K562 (cell line): ENCODE results near the gene LRRC8A. TPM values are rescaled to one million over a fixed set of nuclear protein-coding genes. Genes with fewer than 3 reads are reported as not detected.

Experiments used
- ATAC-seq: fragments of 200-7000 bp; cut with Tn5 transposase; 3 replicates; pipeline ENCODE4 v1.9.1; 2020; ENCODE audit warnings: moderate library complexity
- Bru-seq: library from RNA; stranded (reverse); fragments of 400-500 nt; gene quantifications from one replicate; lab custom pipeline; 2021; lab: Mats Ljungman, UMichigan
- BruChase-seq, 2 experiments: library from RNA; stranded (reverse); fragments of 400-500 nt; gene quantifications; one replicate each; lab custom pipeline; 2021; lab: Mats Ljungman, UMichigan
- BruUV-seq: library from RNA; stranded (reverse); fragments of 400-500 nt; replicated peaks from 2 replicates; lab custom pipeline; 2021; lab: Mats Ljungman, UMichigan
- CTCF ChIA-PET: fragments of 300-600 bp; formaldehyde crosslinking; extraction: SDS; loops from one replicate; lab custom pipeline; 2021; ENCODE audit warnings: low intra/inter-chr PET ratio; lab: Yijun Ruan, JAX
- POLR2A ChIA-PET: fragments of 300-600, 350-650 bp; sonication (Branson Sonifier 250); formaldehyde crosslinking; extraction: SDS; loops from one replicate; lab custom pipeline; 2021; ENCODE audit warnings: antibody characterized with exemption, inconsistent platforms; lab: Yijun Ruan, JAX
- DNase-seq, 4 experiments: peaks; one replicate each; pipeline versions ENCODE4 v3.0.0 to v3.0.0-alpha.2; 2011 to 2018; ENCODE audit warnings: low spot score in 3 of 4, mixed read lengths in 3 of 4; ENCODE audit errors: extremely low read depth in 1 of 4
- FAIRE-seq: peaks from 2 replicates; lab custom pipeline; 2011; peaks lifted over from hg19 to GRCh38; lab: Jason Lieb, UNC
- H2AFZ ChIP-seq: 2 replicates; pipeline ENCODE4 v1.6.0; 2011; ENCODE audit warnings: low read depth, low read length, control low read depth, inconsistent platforms
- H3K27ac ChIP-seq: fragments of 200-600 bp; 3 replicates; pipeline ENCODE4 v1.8.0; 2011; ENCODE audit warnings: low read depth, mild to moderate bottlenecking, control low read depth, inconsistent platforms, low read length, moderate library complexity, mixed read lengths; ENCODE audit errors: extremely low read depth
- H3K27me3 ChIP-seq, 2 experiments: fragments of 300-600 bp in 1 of 2; 2 replicates in 1 of 2; 3 replicates in 1 of 2; pipeline versions ENCODE4 v1.6.0 to v1.8.0; 2011; ENCODE audit warnings: inconsistent platforms in 2 of 2, low read length in 2 of 2, mild to moderate bottlenecking in 1 of 2, mixed read lengths in 1 of 2, moderate library complexity in 1 of 2; ENCODE audit not compliant: control insufficient read depth in 2 of 2, insufficient read depth in 2 of 2
- H3K36me3 ChIP-seq: fragments of 300-600 bp; 3 replicates; pipeline ENCODE4 v1.8.0; 2011; ENCODE audit warnings: mild to moderate bottlenecking, low read length, inconsistent platforms; ENCODE audit not compliant: control insufficient read depth, insufficient read depth
- H3K4me1 ChIP-seq, 2 experiments: fragments of 200-600 bp in 1 of 2; replicated peaks in 1 of 2; 2 replicates in 1 of 2; 3 replicates in 1 of 2; pipeline versions ENCODE4 v1.5.1 to v1.8.0; 2011; ENCODE audit warnings: inconsistent platforms in 2 of 2, low read length in 2 of 2, mild to moderate bottlenecking in 1 of 2, mixed read lengths in 1 of 2, moderate library complexity in 1 of 2; ENCODE audit not compliant: control insufficient read depth in 2 of 2, insufficient read depth in 2 of 2
- H3K4me2 ChIP-seq: 2 replicates; pipeline ENCODE4 v1.6.1; 2011; ENCODE audit warnings: low read length, control low read depth, inconsistent platforms, mixed read lengths; ENCODE audit not compliant: insufficient read depth
- H3K4me3 ChIP-seq: fragments of 200-600 bp; sonication (generic), shearing (Covaris generic); 2 replicates; pipeline ENCODE4 v1.5.1; 2016; ENCODE audit warnings: control low read depth, inconsistent platforms
- H3K79me2 ChIP-seq: fragments of 200-600 bp; 3 replicates; pipeline ENCODE4 v1.8.0; 2011; ENCODE audit warnings: low read length, inconsistent platforms; ENCODE audit not compliant: control insufficient read depth, insufficient read depth
- H3K9ac ChIP-seq, 2 experiments: 2 replicates each; pipeline versions ENCODE4 v1.6.0 to v1.6.1; 2011; ENCODE audit warnings: low read depth in 2 of 2, low read length in 2 of 2, control low read depth in 1 of 2, inconsistent platforms in 1 of 2, mild to moderate bottlenecking in 1 of 2, mixed read lengths in 1 of 2; ENCODE audit not compliant: insufficient read depth in 1 of 2
- H3K9me1 ChIP-seq: one replicate; pipeline ENCODE4 v1.6.0; 2011; ENCODE audit warnings: inconsistent platforms, mild to moderate bottlenecking, low read length, moderate library complexity; ENCODE audit not compliant: control insufficient read depth, insufficient read depth
- H3K9me3 ChIP-seq: replicated peaks from 2 replicates; pipeline ENCODE4 v1.5.1; 2011; ENCODE audit warnings: low read depth, low read length, inconsistent platforms; ENCODE audit not compliant: control insufficient read depth, insufficient read depth
- H4K20me1 ChIP-seq: replicated peaks from 2 replicates; pipeline ENCODE4 v1.6.1; 2011; ENCODE audit warnings: low read length, inconsistent platforms, mixed read lengths; ENCODE audit not compliant: control insufficient read depth, insufficient read depth
- CBFA2T2 ChIP-seq: fragments of 450-650 bp; conservative IDR thresholded peaks from 2 replicates; pipeline ENCODE4 v1.6.1; 2017; ENCODE audit warnings: mild to moderate bottlenecking
- NFRKB ChIP-seq: fragments of 450-650 bp; IDR thresholded peaks from 2 replicates; pipeline ENCODE4 v1.6.1; 2016; ENCODE audit warnings: low read depth
- PRDM10 ChIP-seq: fragments of 450-650 bp; IDR thresholded peaks from 2 replicates; pipeline ENCODE4 v1.6.1; 2018; ENCODE audit not compliant: partially characterized antibody
- RB1 ChIP-seq: fragments of 450-650 bp; IDR thresholded peaks from 2 replicates; pipeline ENCODE4 v1.6.1; 2017; ENCODE audit warnings: low read depth, mild to moderate bottlenecking
- SFPQ ChIP-seq: fragments of 200-400 bp; formaldehyde crosslinking; IDR thresholded peaks from 2 replicates; pipeline ENCODE4 v1.6.1; 2017; ENCODE audit warnings: mild to moderate bottlenecking, low read depth, low read length, moderate library complexity
- WHSC1 ChIP-seq: IDR thresholded peaks from one replicate; pipeline ENCODE4 v1.6.1; 2012; ENCODE audit warnings: low read length, control low read depth, inconsistent platforms
- ZBTB7A ChIP-seq: IDR thresholded peaks from 2 replicates; pipeline ENCODE4 v1.6.1; 2011; ENCODE audit warnings: low read depth, mild to moderate bottlenecking, low read length, moderate library complexity, borderline replicate concordance; ENCODE audit not compliant: control insufficient read depth
- ZNF165 ChIP-seq: fragments of 250-450 bp; sonication (Bioruptor Pico); IDR thresholded peaks from 2 replicates; pipeline ENCODE4 v1.4.0; 2020; ENCODE audit warnings: borderline replicate concordance
- ZNF232 ChIP-seq: sonication (generic); formaldehyde crosslinking; IDR thresholded peaks from 2 replicates; pipeline ENCODE4 v1.8.0; 2022; ENCODE audit warnings: mild to moderate bottlenecking, missing genetic modification reagents
- WGBS: fragments of 100-300 bp; shearing (Covaris generic); methylation state at CpG from one replicate; pipeline ENCODE4 v1.1.6; 2016; ENCODE audit warnings: low coverage, mixed read lengths; ENCODE audit not compliant: insufficient coverage; ENCODE audit errors: missing lambda C conversion rate; 5-methylcytosine and 5-hydroxymethylcytosine counted together
- in situ Hi-C: fragments of 300-500 bp; cut with MboI; formaldehyde crosslinking; loops from 4 replicates; pipeline ENCODE4 v1.15.0; 2018; ENCODE audit warnings: inconsistent platforms, mixed read lengths
- intact Hi-C: fragments of 100-400 bp; cut with micrococcal nuclease; formaldehyde crosslinking; loops from 2 replicates; pipeline ENCODE4 v1.14.2; 2022
- long read RNA-seq, 3 experiments: library from polyadenylated mRNA in 2 of 3; library from RNA in 1 of 3; unstranded in 2 of 3; stranded (forward) in 1 of 3; transcript quantifications; one replicate each; pipeline ENCODE4 v2.0.0, GENCODE V29; 2019 to 2022
- polyA minus RNA-seq, 3 experiments: library from RNA; depleted of rRNA, polyadenylated mRNA; stranded (reverse); fragments of >200 nt; gene quantifications; 2 replicates each; pipeline ENCODE4 v1.2.3, GENCODE V29; 2011
- polyA plus RNA-seq, 8 experiments: library from polyadenylated mRNA; depleted of rRNA in 4 of 8; stranded (reverse) in 5 of 8; unstranded in 3 of 8; fragments of >200 nt; fragmentation: Nextera tagmentation in 2 of 8; fragmentation: Illumina TruSeq in 1 of 8; extraction: Ambion mirVana in 2 of 8; extraction: Trizol in 1 of 8; gene quantifications; 2 replicates each; pipeline versions ENCODE4 v1.2.1 to v1.2.3, GENCODE V29; 2011 to 2014; ENCODE audit warnings: inconsistent platforms in 1 of 8, missing spikeins in 1 of 8
- total RNA-seq, 7 experiments: library from RNA; depleted of rRNA in 6 of 7; stranded (reverse); fragments of >200 nt in 6 of 7; fragmentation: Illumina TruSeq in 2 of 7; extraction: Trizol in 2 of 7; gene quantifications; 2 replicates each; pipeline versions ENCODE4 v1.2.1 to v1.2.3, GENCODE V29; 2011 to 2021; ENCODE audit warnings: low replicate concordance in 1 of 7

The LRRC8A gene
- total RNA-seq (2011; cell fraction: chromatin; rRNA removed; ENCODE audit: low replicate concordance): 23.0 and 71.8 TPM in 2 replicates
- total RNA-seq (2011; cell fraction: nucleolus; rRNA removed): 46.7 and 55.7 TPM in 2 replicates
- 50.5 and 51.6 TPM in 2 replicates for total RNA-seq (2011; cell fraction: nucleoplasm; rRNA removed)
- total RNA-seq (2014; rRNA removed): 15.3 and 17.2 TPM in 2 replicates
- 5.5 and 6.4 TPM in 2 replicates for total RNA-seq (2014; rRNA removed; fragmentation: Illumina TruSeq; extraction: Trizol)
- total RNA-seq (2015; rRNA removed; fragmentation: Illumina TruSeq; extraction: Trizol): 8.4 TPM in 2 replicates
- 23.5 and 24.7 TPM in 2 replicates for total RNA-seq (2021)
- polyA plus RNA-seq (2011; rRNA removed): 8.9 and 11.5 TPM in 2 replicates
- 12.9 and 17.9 TPM in 2 replicates for polyA plus RNA-seq (2011; cell fraction: cytosol; rRNA removed)
- 10.0 and 13.2 TPM in 2 replicates for polyA plus RNA-seq (2011; cell fraction: nucleus; rRNA removed)
- polyA plus RNA-seq (2012): 14.0 and 15.6 TPM in 2 replicates
- 14.0 and 19.8 TPM in 2 replicates for polyA plus RNA-seq (2014; fragmentation: Illumina TruSeq; extraction: Trizol)
- 1 to 10 TPM; 2.9 to 3.5 TPM for polyA plus RNA-seq (2014; fragmentation: Nextera tagmentation; extraction: Ambion mirVana)
- 13.4 and 15.4 TPM in 2 replicates for polyA plus RNA-seq (2014; rRNA removed)
- polyA minus RNA-seq (2011; rRNA and poly(A)+ RNA removed): 13.2 and 19.4 TPM in 2 replicates
- polyA minus RNA-seq (2011; cell fraction: cytosol; rRNA and poly(A)+ RNA removed): 13.9 and 15.2 TPM in 2 replicates
- 7.0 and 8.6 TPM in 2 replicates for polyA minus RNA-seq (2011; cell fraction: nucleus; rRNA and poly(A)+ RNA removed)
- percentile 64 among the genes with signal in this experiment for Bru-seq, nascent RNA
- percentile 68 among the genes with signal in this experiment for BruChase-seq, experiment 1, labeled RNA remaining after a 2-hour chase
- BruChase-seq, experiment 2, labeled RNA remaining after a 6-hour chase: percentile 67 among the genes with signal in this experiment
- long read RNA-seq, experiment 1, full-length matches to known transcripts: 12 of 126 reads
- long read RNA-seq, experiment 1, partial matches to known transcripts: 106 of 126 reads
- long read RNA-seq, experiment 1, other reads (novel, unspliced or antisense): 8 of 126 reads
- long read RNA-seq, experiment 2, full-length matches to known transcripts: 6 of 31 reads
- long read RNA-seq, experiment 2, partial matches to known transcripts: 4 of 31 reads
- long read RNA-seq, experiment 2, other reads (novel, unspliced or antisense): 21 of 31 reads
- long read RNA-seq, experiment 3, full-length matches to known transcripts: 2 of 9 reads
- long read RNA-seq, experiment 3, partial matches to known transcripts: 6 of 9 reads
- long read RNA-seq, experiment 3, other reads (novel, unspliced or antisense): 1 of 9 reads

GRCh38 chr9:128881884-128882676 is at the start of gene LRRC8A, which contains the start of gene KYAT1:
Gene LRRC8A (plus strand): TSS chr9:128882133. CDS start chr9:128907165, 25,032 bp downstream.
Gene KYAT1 (minus strand): TSS chr9:128881950. CDS start chr9:128845405, 36,545 bp downstream.
- Histone ChIP-seq H3K4me2 (peak within 1 kb of the TSS; percentile 95), H3K9me3 (no peaks in the 10 kb centered on the region), H3K9me1 (peaks cover 7% of the 10 kb centered on the region), H3K27ac (peak within 1 kb of the TSS; percentile 84), H3K27me3 (no peaks in the 10 kb centered on the region), H3K4me3 (peak within 1 kb of the TSS; percentile 95), H3K9ac (peak within 1 kb of the TSS; percentile 95 to 98), H2AFZ (peak within 1 kb of the TSS; percentile 98), H3K36me3 (peaks cover 29% of the 10 kb centered on the region; the same call in 2 of the 3 replicates), H3K4me1 (peaks cover 28 to 38% of the 10 kb centered on the region in 2 experiments), H3K79me2 (peaks cover 61% of the 10 kb centered on the region), H4K20me1 (no peaks in the 10 kb centered on the region; the same call in 1 of the 2 replicates)
- DNase-seq: peak; percentile 92 to 98 (median 94)
- peak; percentile 89 for FAIRE-seq
- in situ Hi-C loops (no loop called here), intact Hi-C loops (no loop called here)
- ChIA-PET CTCF (interaction anchor here (0.6 kb wide), 1 partner anchor 39 kb away, joined by 3 read pairs; the partner anchor contains the start of gene PHYHD1), POLR2A (interaction anchor here (0.6 to 1.6 kb wide), 6 partner anchors 10 to 201 kb away, joined by 3 to 5 read pairs (median 3); no protein-coding TSS in a partner anchor)
- WGBS: 1% methylated on average over 42 of the region's 70 CpGs
- peak; percentile 96 for ATAC-seq
- no TSS peak for BruUV-seq
- TF ChIP-seq CBFA2T2 (no peak), NFRKB (no peak), ZBTB7A (peak; percentile 10; the same call in 1 of the 2 replicates), WHSC1 (no peak), RB1 (peak; percentile 91), ZNF232 (no peak), PRDM10 (no peak), SFPQ (no peak), ZNF165 (CRISPR knock-in tag) (no peak)
